Measurements from ENCODE around the gene NFYC.

NFYC gene

GRCh38 chr1:40679165-40679953, 12.1 kb upstream of the NFYC start:
- no peak for DNase-seq

DNA sequence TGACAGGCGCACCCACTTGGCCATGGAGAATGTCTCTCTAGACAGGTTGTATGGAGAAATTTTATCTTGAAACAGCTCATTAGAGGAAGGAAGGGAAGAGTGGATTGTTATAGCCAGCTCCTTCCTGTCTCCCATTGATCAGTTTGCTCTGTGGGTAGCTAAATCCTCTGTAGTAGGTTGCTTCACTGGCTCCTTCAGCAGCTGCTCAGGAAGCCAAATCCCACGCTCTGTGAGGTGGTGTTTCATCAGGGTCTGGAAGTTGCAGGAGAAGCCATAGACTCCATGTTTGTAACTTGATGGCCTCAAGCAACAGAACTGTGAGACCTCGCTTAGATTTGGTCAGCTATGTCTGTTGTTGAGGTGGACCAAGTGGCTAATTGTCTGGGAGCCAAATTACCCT, 6.8 kb upstream of the NFYC start:
- Histone ChIP-seq H2AFZ (ENCODE audit: low read depth, low read length) (no peak overlapping the region), H3K9me3 (ENCODE audit: insufficient read depth, low read length, severe bottlenecking) (no peaks in the 10 kb centered on the region), H3K4me1 (ENCODE audit: insufficient read depth, low read length) (no peaks in the 10 kb centered on the region), H4K20me1 (ENCODE audit: insufficient read depth, low read length) (peaks cover 9% of the 10 kb centered on the region; the same call in 1 of the 2 replicates), H3K4me2 (ENCODE audit: insufficient read depth, low read length) (no peak overlapping the region), H3K9ac (ENCODE audit: low read depth, low read length) (no peak overlapping the region), H3K36me3 (ENCODE audit: insufficient read depth, low read length) (peaks cover 13% of the 10 kb centered on the region; the same call in 1 of the 2 replicates), H3K27ac (ENCODE audit: low read length) (no peak overlapping the region), H3K79me2 (ENCODE audit: insufficient read depth, low read length) (peaks cover 9% of the 10 kb centered on the region), H3K27me3 (ENCODE audit: insufficient read depth, low read length, poor library complexity) (no peaks in the 10 kb centered on the region), H3K4me3 (ENCODE audit: low read depth in 1 of 2, low read length in 2 of 2) (no peak overlapping the region)
- peak; percentile 40; the same call in 1 of the 3 replicates for ATAC-seq (ENCODE audit: insufficient read depth, low read depth)
- TF ChIP-seq CTCF (IDR thresholded peaks at IDR 0.05; ENCODE audit: borderline replicate concordance, extremely low read depth, low read length, poor library complexity, severe bottlenecking): no peak
- no peak for TF ChIP-seq EZH2 (IDR thresholded peaks at IDR 0.05; ENCODE audit: borderline replicate concordance, low read depth, low read length, severe bottlenecking)
- no peak for DNase-seq

More at GRCh38 chr1:40679165-40679953, 12.1 kb upstream of the NFYC start:
- Histone ChIP-seq H3K9me3 (ENCODE audit: insufficient read depth, low read length, severe bottlenecking) (no peaks in the 10 kb centered on the region), H3K9ac (ENCODE audit: low read depth, low read length) (no peak overlapping the region), H4K20me1 (ENCODE audit: insufficient read depth, low read length) (no peaks in the 10 kb centered on the region), H3K4me1 (ENCODE audit: insufficient read depth, low read length) (no peaks in the 10 kb centered on the region), H3K27ac (ENCODE audit: low read length) (no peak overlapping the region), H3K4me2 (ENCODE audit: insufficient read depth, low read length) (no peak overlapping the region), H3K79me2 (ENCODE audit: insufficient read depth, low read length) (no peaks in the 10 kb centered on the region), H3K27me3 (ENCODE audit: insufficient read depth, low read length, poor library complexity) (no peaks in the 10 kb centered on the region), H3K36me3 (ENCODE audit: insufficient read depth, low read length) (no peaks in the 10 kb centered on the region), H2AFZ (ENCODE audit: low read depth, low read length) (no peak overlapping the region), H3K4me3 (ENCODE audit: low read depth in 1 of 2, low read length in 2 of 2) (no peak overlapping the region)
- no peak for ATAC-seq (ENCODE audit: insufficient read depth, low read depth)
- TF ChIP-seq CTCF (IDR thresholded peaks at IDR 0.05; ENCODE audit: borderline replicate concordance, extremely low read depth, low read length, poor library complexity, severe bottlenecking) (no peak), EZH2 (IDR thresholded peaks at IDR 0.05; ENCODE audit: borderline replicate concordance, low read depth, low read length, severe bottlenecking) (no peak)

DNA sequence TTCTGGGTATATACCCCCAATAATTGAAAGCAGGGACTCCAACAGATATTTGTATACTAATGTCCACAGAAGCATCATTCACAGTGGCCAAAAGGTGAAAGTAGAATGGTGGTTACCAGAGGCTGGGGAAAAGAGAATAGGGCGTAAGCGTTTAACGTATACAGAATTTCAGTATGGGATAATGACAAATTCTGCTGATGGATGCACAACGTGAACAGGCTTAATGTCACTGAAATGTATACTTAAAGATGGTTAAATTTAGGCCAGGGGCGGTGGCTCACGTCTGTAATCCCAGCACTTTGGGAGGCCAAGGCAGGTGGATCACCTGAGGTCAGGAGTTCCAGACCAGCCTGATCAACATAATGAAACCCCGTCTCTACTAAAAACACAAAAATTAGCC, 4.4 kb upstream of the NFYC start:
- H3K36me3 ChIP-seq (ENCODE audit: insufficient read depth, low read length): peaks cover 13% of the 10 kb centered on the region; the same call in 1 of the 2 replicates
- no peak for TF ChIP-seq EZH2 (IDR thresholded peaks at IDR 0.05; ENCODE audit: borderline replicate concordance, low read depth, low read length, severe bottlenecking)
- TF ChIP-seq CTCF (IDR thresholded peaks at IDR 0.05; ENCODE audit: borderline replicate concordance, extremely low read depth, low read length, poor library complexity, severe bottlenecking): no peak
- H3K4me2 ChIP-seq (ENCODE audit: insufficient read depth, low read length): no peak overlapping the region
- peaks cover 9% of the 10 kb centered on the region; the same call in 1 of the 2 replicates for H4K20me1 ChIP-seq (ENCODE audit: insufficient read depth, low read length)
- DNase-seq (no peak), ATAC-seq (ENCODE audit: insufficient read depth, low read depth) (no peak)
- H3K4me3 ChIP-seq (ENCODE audit: low read depth in 1 of 2, low read length in 2 of 2): no peak overlapping the region
- H2AFZ ChIP-seq (ENCODE audit: low read depth, low read length): no peak overlapping the region
- no peaks in the 10 kb centered on the region for H3K27me3 ChIP-seq (ENCODE audit: insufficient read depth, low read length, poor library complexity)
- H3K9ac ChIP-seq (ENCODE audit: low read depth, low read length): no peak overlapping the region
- H3K9me3 ChIP-seq (ENCODE audit: insufficient read depth, low read length, severe bottlenecking): no peaks in the 10 kb centered on the region
- H3K79me2 ChIP-seq (ENCODE audit: insufficient read depth, low read length): peaks cover 27% of the 10 kb centered on the region
- H3K4me1 ChIP-seq (ENCODE audit: insufficient read depth, low read length): peaks cover 15% of the 10 kb centered on the region
- no peak overlapping the region for H3K27ac ChIP-seq (ENCODE audit: low read length)

Data from DND-41 (cell line).